Measurements from ENCODE around the gene EXOC6.

The EXOC6 gene

GRCh38 chr10:92938841-92939240 is 90.5 kb downstream of the EXOC6 start:
- TF ChIP-seq CREB5 (CRISPR knock-in tag; IDR thresholded peaks at IDR 0.05; ENCODE audit: low read depth) (no peak), PPARA (CRISPR knock-in tag; IDR thresholded peaks at IDR 0.05; ENCODE audit: borderline replicate concordance) (no peak), ISL1 (CRISPR knock-in tag; IDR thresholded peaks at IDR 0.05) (no peak), ESRRG (CRISPR knock-in tag; IDR thresholded peaks at IDR 0.05) (no peak), ZC3H10 (CRISPR knock-in tag; IDR thresholded peaks at IDR 0.05) (no peak), ARNTL (CRISPR knock-in tag; IDR thresholded peaks at IDR 0.05; ENCODE audit: borderline replicate concordance, low read depth) (no peak), TCF4 (CRISPR knock-in tag; IDR thresholded peaks at IDR 0.05; ENCODE audit: borderline replicate concordance) (no peak), ZFP30 (CRISPR knock-in tag; IDR thresholded peaks at IDR 0.05) (no peak), GLIS3 (CRISPR knock-in tag; IDR thresholded peaks at IDR 0.05) (no peak), BACH2 (CRISPR knock-in tag; IDR thresholded peaks at IDR 0.05; ENCODE audit: borderline replicate concordance) (no peak), TOX (CRISPR knock-in tag; IDR thresholded peaks at IDR 0.05; ENCODE audit: borderline replicate concordance) (no peak)
- ATAC-seq, result no peak

GRCh38 chr10:92942226-92942625 is 93.9 kb downstream of the EXOC6 start:
- TF ChIP-seq ARNTL (CRISPR knock-in tag; IDR thresholded peaks at IDR 0.05; ENCODE audit: borderline replicate concordance, low read depth) (no peak), BACH2 (CRISPR knock-in tag; IDR thresholded peaks at IDR 0.05; ENCODE audit: borderline replicate concordance) (no peak), TSHZ2 (CRISPR knock-in tag; IDR thresholded peaks at IDR 0.05) (no peak), PATZ1 (CRISPR knock-in tag; IDR thresholded peaks at IDR 0.05; ENCODE audit: borderline replicate concordance) (no peak), CSRNP3 (CRISPR knock-in tag; IDR thresholded peaks at IDR 0.05) (no peak), OSR1 (CRISPR knock-in tag; IDR thresholded peaks at IDR 0.05) (no peak), TOX (CRISPR knock-in tag; IDR thresholded peaks at IDR 0.05; ENCODE audit: borderline replicate concordance) (no peak), ESRRG (CRISPR knock-in tag; IDR thresholded peaks at IDR 0.05) (no peak), CREB5 (CRISPR knock-in tag; IDR thresholded peaks at IDR 0.05; ENCODE audit: low read depth) (no peak), POU6F1 (CRISPR knock-in tag; IDR thresholded peaks at IDR 0.05; ENCODE audit: borderline replicate concordance, low read depth) (no peak), ZNF8 (CRISPR knock-in tag; IDR thresholded peaks at IDR 0.05) (no peak), ZC3H10 (CRISPR knock-in tag; IDR thresholded peaks at IDR 0.05) (no peak), PPARA (CRISPR knock-in tag; IDR thresholded peaks at IDR 0.05; ENCODE audit: borderline replicate concordance) (no peak), ZFP3 (CRISPR knock-in tag; IDR thresholded peaks at IDR 0.05) (no peak), SNAI2 (CRISPR knock-in tag; IDR thresholded peaks at IDR 0.05) (no peak), ZNF565 (CRISPR knock-in tag; conservative IDR thresholded peaks at IDR 0.05; ENCODE audit: low read depth) (no peak), RARB (CRISPR knock-in tag; IDR thresholded peaks at IDR 0.05) (no peak), CSDC2 (CRISPR knock-in tag; IDR thresholded peaks at IDR 0.05) (no peak), ZNF70 (CRISPR knock-in tag; IDR thresholded peaks at IDR 0.05) (no peak)
- no peak for ATAC-seq

Measured in SK-N-SH treated with all-trans-retinoic acid at 6 μM for 48 hours (cell line).